OCI-LY7 (cell line): ENCODE measurements around the gene GAB1. TPM values are rescaled to one million over a fixed set of nuclear protein-coding genes. Genes with fewer than 3 reads are reported as not detected.

Experiments used
- BruUV-seq: library from RNA; stranded (reverse); fragments of 400-500 nt; replicated peaks from 2 replicates; lab custom pipeline; 2021; lab: Mats Ljungman, UMichigan
- CTCF ChIA-PET: fragments of 300-600 bp; sonication (Branson Sonifier 250); formaldehyde crosslinking; loops from one replicate; lab custom pipeline; 2022; ENCODE audit warnings: antibody characterized with exemption; ENCODE audit not compliant: unreplicated experiment; lab: Charles Lee
- POLR2A ChIA-PET: fragments of 300-600 bp; sonication (Branson Sonifier 250); formaldehyde crosslinking; loops from one replicate; lab custom pipeline; 2022; ENCODE audit warnings: antibody characterized with exemption; lab: Charles Lee
- DNase-seq: peaks from one replicate; pipeline ENCODE4 v3.0.0-alpha.2; 2015; ENCODE audit warnings: low spot score
- H2AFZ ChIP-seq: fragments of 200-600 bp; sonication (generic), shearing (Covaris generic); 2 replicates; pipeline ENCODE4 v1.6.1; 2014; ENCODE audit warnings: mild to moderate bottlenecking, antibody characterized with exemption, low read length, moderate library complexity
- H3K27ac ChIP-seq: fragments of 200-600 bp; sonication (generic); 2 replicates; pipeline ENCODE4 v1.5.1; 2014; ENCODE audit warnings: mixed run types, low read depth, mild to moderate bottlenecking, moderate library complexity, low read length, inconsistent platforms; ENCODE audit not compliant: poor library complexity, severe bottlenecking
- H3K36me3 ChIP-seq: fragments of 200-600 bp; sonication (generic); 2 replicates; pipeline ENCODE4 v1.6.1; 2014; ENCODE audit warnings: mild to moderate bottlenecking, antibody characterized with exemption, low read length, moderate library complexity, mixed read lengths; ENCODE audit not compliant: insufficient read depth
- H3K4me1 ChIP-seq: fragments of 200-600 bp; sonication (generic); 2 replicates; pipeline ENCODE4 v1.5.1; 2014; ENCODE audit warnings: mild to moderate bottlenecking, low read length; ENCODE audit not compliant: insufficient read depth, poor library complexity, severe bottlenecking
- H3K4me2 ChIP-seq: fragments of 200-600 bp; sonication (generic); 2 replicates; pipeline ENCODE4 v1.6.1; 2014; ENCODE audit warnings: mild to moderate bottlenecking, low read length
- H3K4me3 ChIP-seq: fragments of 200-600 bp; sonication (generic); 2 replicates; pipeline ENCODE4 v1.5.1; 2014; ENCODE audit warnings: mild to moderate bottlenecking, low read depth, low read length; ENCODE audit not compliant: poor library complexity, severe bottlenecking
- H3K79me2 ChIP-seq: fragments of 200-600 bp; sonication (generic); 2 replicates; pipeline ENCODE4 v1.6.1; 2016; ENCODE audit warnings: low read depth, mild to moderate bottlenecking, low read length, moderate library complexity, mixed read lengths; ENCODE audit not compliant: insufficient read depth
- H3K9me2 ChIP-seq: fragments of 200-600 bp; sonication (generic); 2 replicates; pipeline ENCODE4 v1.6.1; 2016; ENCODE audit warnings: mild to moderate bottlenecking, low read length, mixed read lengths; ENCODE audit not compliant: insufficient read depth
- H3K9me3 ChIP-seq: fragments of 200-600 bp; sonication (generic); 2 replicates; pipeline ENCODE4 v1.6.1; 2014; ENCODE audit warnings: mild to moderate bottlenecking, mixed run types, low read length, mixed read lengths
- H4K20me1 ChIP-seq: fragments of 200-600 bp; sonication (generic); 2 replicates; pipeline ENCODE4 v1.6.1; 2014; ENCODE audit warnings: mild to moderate bottlenecking, antibody characterized with exemption, low read length, moderate library complexity, mixed read lengths; ENCODE audit not compliant: insufficient read depth
- EZH2phosphoT487 ChIP-seq: fragments of 200-600 bp; sonication (generic); IDR thresholded peaks from 2 replicates; pipeline ENCODE4 v1.6.1; 2018; ENCODE audit warnings: low read depth, borderline replicate concordance, mild to moderate bottlenecking, mixed run types, antibody characterized with exemption, low read length, moderate library complexity, mixed read lengths
- intact Hi-C: fragments of 100-400 bp; cut with micrococcal nuclease; formaldehyde crosslinking; loops from one replicate; pipeline ENCODE4 v1.10.0; 2022; ENCODE audit not compliant: unreplicated experiment
- total RNA-seq, 2 experiments: library from RNA; depleted of rRNA in 1 of 2; stranded (reverse); fragments of >200 nt in 1 of 2; shearing (Covaris generic) in 1 of 2; gene quantifications; 2 replicates each; pipeline ENCODE4 v1.2.3, GENCODE V29; 2014 to 2022
- TF ChIP-seq, protein P1 (sequence below): fragments of 200-600 bp; sonication (generic); conservative IDR thresholded peaks from 2 replicates; pipeline ENCODE4 v1.5.1; 2014; ENCODE audit warnings: mild to moderate bottlenecking, antibody characterized with exemption, low read length, moderate library complexity, mixed read lengths

GAB1 gene
- total RNA-seq, 2 experiments from 2014 or later, result 42.6 to 99.3 TPM

DNA sequence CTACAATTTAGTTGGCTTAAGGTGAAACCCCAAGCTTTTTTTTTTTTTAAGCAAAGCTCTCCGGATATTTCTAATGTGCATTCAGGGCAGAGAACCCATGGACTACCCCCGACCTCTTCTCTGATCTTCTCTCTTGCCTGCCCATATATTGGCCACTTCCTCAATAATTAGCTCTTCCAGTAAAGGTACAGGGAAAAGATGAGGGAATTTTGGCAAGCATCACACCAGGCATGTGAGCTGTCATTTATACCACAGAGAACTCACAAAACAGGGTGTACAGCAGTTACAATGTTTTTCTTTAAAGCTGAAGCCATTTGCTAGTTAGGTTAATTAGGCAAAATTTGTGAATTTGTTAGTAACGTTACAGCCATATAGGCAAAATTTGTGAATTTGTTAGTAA, 73.3 kb downstream of the GAB1 start:
- TF ChIP-seq EZH2phosphoT487, result no peak
- TF ChIP-seq, protein P1, sequence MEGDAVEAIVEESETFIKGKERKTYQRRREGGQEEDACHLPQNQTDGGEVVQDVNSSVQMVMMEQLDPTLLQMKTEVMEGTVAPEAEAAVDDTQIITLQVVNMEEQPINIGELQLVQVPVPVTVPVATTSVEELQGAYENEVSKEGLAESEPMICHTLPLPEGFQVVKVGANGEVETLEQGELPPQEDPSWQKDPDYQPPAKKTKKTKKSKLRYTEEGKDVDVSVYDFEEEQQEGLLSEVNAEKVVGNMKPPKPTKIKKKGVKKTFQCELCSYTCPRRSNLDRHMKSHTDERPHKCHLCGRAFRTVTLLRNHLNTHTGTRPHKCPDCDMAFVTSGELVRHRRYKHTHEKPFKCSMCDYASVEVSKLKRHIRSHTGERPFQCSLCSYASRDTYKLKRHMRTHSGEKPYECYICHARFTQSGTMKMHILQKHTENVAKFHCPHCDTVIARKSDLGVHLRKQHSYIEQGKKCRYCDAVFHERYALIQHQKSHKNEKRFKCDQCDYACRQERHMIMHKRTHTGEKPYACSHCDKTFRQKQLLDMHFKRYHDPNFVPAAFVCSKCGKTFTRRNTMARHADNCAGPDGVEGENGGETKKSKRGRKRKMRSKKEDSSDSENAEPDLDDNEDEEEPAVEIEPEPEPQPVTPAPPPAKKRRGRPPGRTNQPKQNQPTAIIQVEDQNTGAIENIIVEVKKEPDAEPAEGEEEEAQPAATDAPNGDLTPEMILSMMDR, result no peak
- H4K20me1 ChIP-seq, result no peaks in the 10 kb centered on the region
- peak overlapping the region; percentile 55; the same call in 1 of the 2 replicates for H3K4me2 ChIP-seq
- H3K36me3 ChIP-seq, result peaks cover 5% of the 10 kb centered on the region; the same call in 1 of the 2 replicates
- H3K27ac ChIP-seq, result peak overlapping the region; percentile 97
- ChIA-PET CTCF (interaction anchor here (0.9 to 1.6 kb wide), 6 partner anchors 8 to 33 kb away, joined by 3 to 9 read pairs (median 4); no protein-coding TSS in a partner anchor), POLR2A (interaction anchor here (0.7 to 5.9 kb wide), 11 partner anchors 9 to 64 kb away, joined by 3 to 83 read pairs (median 5); no protein-coding TSS in a partner anchor)
- BruUV-seq, result no TSS peak
- DNase-seq, result no peak
- H3K9me3 ChIP-seq, result no peaks in the 10 kb centered on the region
- intact Hi-C loops, result no loop called here
- H2AFZ ChIP-seq, result no peak overlapping the region
- peaks cover 98% of the 10 kb centered on the region for H3K4me1 ChIP-seq
- no peaks in the 10 kb centered on the region for H3K9me2 ChIP-seq
- H3K4me3 ChIP-seq, result no peak overlapping the region
- H3K79me2 ChIP-seq, result peaks cover 98% of the 10 kb centered on the region

DNA sequence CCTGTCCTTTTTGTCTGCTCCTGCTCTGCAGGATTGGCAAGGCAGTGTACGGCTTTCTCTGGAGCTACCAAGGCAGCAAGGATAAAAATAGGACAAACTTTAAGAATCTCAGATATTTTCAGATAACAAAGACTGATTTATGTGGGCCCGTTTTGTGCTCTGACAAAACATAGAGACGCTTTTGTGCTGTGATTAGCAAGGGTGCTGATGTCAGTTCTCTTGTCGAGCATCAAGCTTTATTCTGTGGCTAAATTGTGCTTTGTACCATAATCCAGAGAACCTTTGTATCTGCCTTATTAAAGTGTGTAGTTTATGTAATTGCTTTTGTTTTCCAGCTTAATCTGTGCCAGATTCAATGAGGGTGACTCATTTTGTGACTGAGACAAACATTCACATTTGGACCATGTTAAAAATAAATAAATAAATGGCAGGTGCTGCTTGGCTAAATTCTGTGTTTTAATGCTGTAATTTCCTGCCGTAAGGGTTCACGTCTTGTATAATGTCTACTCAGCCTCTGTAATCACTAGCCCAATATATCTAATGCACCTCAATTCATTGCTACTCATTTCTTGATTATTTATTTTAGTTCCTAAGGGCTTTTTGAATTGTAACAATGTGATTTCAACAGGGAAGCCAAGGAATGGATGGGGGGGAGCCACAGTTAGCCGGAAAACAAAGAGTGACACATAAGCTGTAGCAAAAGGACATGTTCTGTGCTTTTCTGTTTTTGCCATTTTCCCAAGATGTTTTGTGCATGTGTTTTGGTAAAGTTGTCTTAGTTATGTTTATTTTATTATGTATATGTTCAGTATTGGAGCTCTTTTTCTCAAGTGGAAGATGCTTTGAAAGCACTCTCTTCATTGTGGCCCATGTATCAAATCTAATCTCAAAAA, 75.1 kb downstream of the GAB1 start:
- H3K4me2 ChIP-seq, result peak overlapping the region; percentile 55

More for the DNA sequence above, 75.1 kb downstream of the GAB1 start:
- no peaks in the 10 kb centered on the region for H4K20me1 ChIP-seq
- peak overlapping the region; percentile 24; the same call in 1 of the 2 replicates for H2AFZ ChIP-seq
- H3K4me1 ChIP-seq, result peaks cover 85% of the 10 kb centered on the region
- H3K9me3 ChIP-seq, result no peaks in the 10 kb centered on the region
- peak; percentile 39 for DNase-seq
- peak overlapping the region; percentile 97 for H3K27ac ChIP-seq
- H3K9me2 ChIP-seq, result no peaks in the 10 kb centered on the region
- TF ChIP-seq, protein P1, result no peak
- no peak for TF ChIP-seq EZH2phosphoT487
- peak overlapping the region; percentile 15 for H3K4me3 ChIP-seq
- POLR2A ChIA-PET, result interaction anchor here (1.0 to 5.9 kb wide), 11 partner anchors 8 to 99 kb away, joined by 3 to 83 read pairs (median 9); no protein-coding TSS in a partner anchor
- H3K79me2 ChIP-seq, result peaks cover 90% of the 10 kb centered on the region
- CTCF ChIA-PET, result interaction anchor here (1.4 kb wide), 2 partner anchors 11 kb away, joined by 3 read pairs; no protein-coding TSS in a partner anchor
- no TSS peak for BruUV-seq
- peaks cover 20% of the 10 kb centered on the region for H3K36me3 ChIP-seq
- intact Hi-C loops, result no loop called here
